Aorta (tissue), 5 donors: ENCODE results near the gene RAD51. TPM values are rescaled to one million over a fixed set of nuclear protein-coding genes. Genes with fewer than 3 reads are reported as not detected.

ENCODE experiments used
- ATAC-seq: fragments of 200-7000 bp; cut with Tn5 transposase; one replicate; pipeline ENCODE4 v1.9.1; 2022; ENCODE audit warnings: moderate library complexity; ENCODE audit not compliant: low FRiP score
- DNase-seq, 2 donors: peaks; one replicate each; pipeline ENCODE4 v3.0.0-alpha.2; 2020
- H3K27ac ChIP-seq, 2 donors: one replicate each; pipeline ENCODE4 v1.5.1; 2013; ENCODE audit warnings: low read length in 2 of 2, mild to moderate bottlenecking in 2 of 2, moderate library complexity in 2 of 2, control low read depth in 1 of 2, inconsistent platforms in 1 of 2, low read depth in 1 of 2
- H3K27me3 ChIP-seq, 2 donors: one replicate each; pipeline ENCODE4 v1.6.1; 2013; ENCODE audit warnings: control low read depth in 1 of 2, low read length in 1 of 2, mild to moderate bottlenecking in 1 of 2, moderate library complexity in 1 of 2; ENCODE audit not compliant: insufficient read depth in 2 of 2, control insufficient read depth in 1 of 2
- H3K36me3 ChIP-seq, 2 donors: one replicate each; pipeline ENCODE4 v1.6.1; 2013; ENCODE audit warnings: control low read depth in 1 of 2, low read length in 1 of 2, mild to moderate bottlenecking in 1 of 2; ENCODE audit not compliant: insufficient read depth in 2 of 2, control insufficient read depth in 1 of 2
- H3K4me1 ChIP-seq, 2 donors: one replicate each; pipeline ENCODE4 v1.6.1; 2013; ENCODE audit warnings: low read length in 2 of 2, control low read depth in 1 of 2, mild to moderate bottlenecking in 1 of 2, moderate library complexity in 1 of 2; ENCODE audit not compliant: insufficient read depth in 2 of 2, control insufficient read depth in 1 of 2
- H3K4me3 ChIP-seq, 2 donors: one replicate each; pipeline ENCODE4 v1.5.1; 2013; ENCODE audit warnings: low read length in 2 of 2, control low read depth in 1 of 2, mild to moderate bottlenecking in 1 of 2
- H3K9me3 ChIP-seq: one replicate; pipeline ENCODE4 v1.6.1; 2013; ENCODE audit warnings: mild to moderate bottlenecking, low read length; ENCODE audit not compliant: control insufficient read depth
- whole genome bisulfite sequencing, 2 donors: extraction: QIAGEN DNeasy Blood & Tissue Kit; methylation state at CpG; one replicate each; pipeline ENCODE4 v1.1.7; 2013; 5-methylcytosine and 5-hydroxymethylcytosine counted together
- intact Hi-C, 2 donors: fragments of 100-400 bp; cut with DNase I; formaldehyde crosslinking; loops; one replicate each; pipeline versions ENCODE4 v1.14.2 to v1.15.0; 2022
- polyA plus RNA-seq, 2 donors: library from polyadenylated mRNA; stranded (reverse); fragments of 200-250 nt; gene quantifications; one replicate each; pipeline ENCODE4 v1.2.3, GENCODE V29; 2013
- total RNA-seq, 2 donors: library from RNA; stranded (reverse); fragmentation: NEBNext Ultra II Directional; extraction: Animal tissue kit (Norgen Biotek cat#: 25700); gene quantifications; one replicate each; pipeline ENCODE4 v1.2.1, GENCODE V29; 2021
- donor health status: healthy with polysubstance abuse.
- donor health status: Bipolar disorder and iron deficiency.
- donor health status: DM: no; HTN: no; CAD: no.
- donor health status: DM: no; HTN: no; CAD: no.
- donor health status: DM: yes; HTN: yes; CAD: no.

RAD51 gene
- total and polyA plus RNA-seq, 4 donors: 0.33 to 0.87 (median 0.46) TPM

GRCh38 chr15:40684381-40684780 lies 10.6 kb upstream of the RAD51 start:
- H3K9me3 ChIP-seq: no peaks in the 10 kb centered on the region
- H3K4me3 ChIP-seq: no peak overlapping the region
- ATAC-seq (no peak), DNase-seq (no peak)
- no peak overlapping the region for H3K27ac ChIP-seq
- intact Hi-C loops: no loop called here
- H3K27me3 ChIP-seq: no peaks in the 10 kb centered on the region
- H3K36me3 ChIP-seq: no peaks in the 10 kb centered on the region
- H3K4me1 ChIP-seq: no peaks in the 10 kb centered on the region

- ATAC-seq (no peak), DNase-seq (no peak)
- no peaks in the 10 kb centered on the region for H3K9me3 ChIP-seq
- no peaks in the 10 kb centered on the region for H3K4me1 ChIP-seq
- intact Hi-C loops: no loop called here
- H3K4me3 ChIP-seq: no peak overlapping the region
- no peaks in the 10 kb centered on the region for H3K36me3 ChIP-seq
- H3K27me3 ChIP-seq: no peaks in the 10 kb centered on the region
- WGBS, 2 donors: 77 to 88% methylated on average over 2 of the region's 2 CpGs
- H3K27ac ChIP-seq: no peak overlapping the region
Measured at GRCh38 chr15:40685376-40685775, 9.6 kb upstream of the RAD51 start.

- no peak for ATAC-seq
Measured at GRCh38 chr15:40688932-40689799, 5.8 kb upstream of the RAD51 start.

GRCh38 chr15:40691737-40692136 lies 3.2 kb upstream of the RAD51 start:
- no peaks in the 10 kb centered on the region for H3K9me3 ChIP-seq
- no peaks in the 10 kb centered on the region for H3K36me3 ChIP-seq
- no peak overlapping the region for H3K27ac ChIP-seq
- no peak overlapping the region for H3K4me3 ChIP-seq
- WGBS, 2 donors: 92 to 95% methylated on average over 4 of the region's 4 CpGs
- DNase-seq (no peak), ATAC-seq (no peak)
- intact Hi-C loops: loop anchor here in 1 of 2 donors (5.0 kb wide), 1 partner anchor 99 kb away; the partner anchor contains the start of gene KNL1
- no peaks in the 10 kb centered on the region for H3K27me3 ChIP-seq
- H3K4me1 ChIP-seq: peaks cover 1 to 2% of the 10 kb centered on the region in 2 donors

More at GRCh38 chr15:40688932-40689799, 5.8 kb upstream of the RAD51 start:
- H3K36me3 ChIP-seq: no peaks in the 10 kb centered on the region
- no peaks in the 10 kb centered on the region for H3K27me3 ChIP-seq
- intact Hi-C loops: no loop called here
- peaks cover 1 to 2% of the 10 kb centered on the region in 2 donors for H3K4me1 ChIP-seq
- H3K27ac ChIP-seq: no peak overlapping the region
- H3K9me3 ChIP-seq: no peaks in the 10 kb centered on the region
- no peak for DNase-seq
- no peak overlapping the region for H3K4me3 ChIP-seq
- 84 to 85% methylated on average over 9 of the region's 9 CpGs for WGBS, 2 donors

- no peaks in the 10 kb centered on the region for H3K36me3 ChIP-seq
- no peaks in the 10 kb centered on the region for H3K27me3 ChIP-seq
- H3K9me3 ChIP-seq: no peaks in the 10 kb centered on the region
- peak overlapping the region in 1 of 2 donors; percentile 96 for H3K27ac ChIP-seq
- peak overlapping the region; percentile 70 to 77 for H3K4me3 ChIP-seq
- H3K4me1 ChIP-seq: peaks cover 1 to 2% of the 10 kb centered on the region in 2 donors
- ATAC-seq (peak; percentile 43), DNase-seq (no peak)
- WGBS, 2 donors: 27 to 31% methylated on average over 31 of the region's 31 CpGs
- intact Hi-C loops: loop anchor here in 1 of 2 donors (5.0 kb wide), 1 partner anchor 102 kb away; the partner anchor contains the start of gene KNL1
Measured at GRCh38 chr15:40693904-40694687, 878 bp upstream of the RAD51 start.

GRCh38 chr15:40695469-40695890 lies 506 bp downstream of the RAD51 start:
- 0% methylated on average over 24 of the region's 24 CpGs for WGBS, 2 donors
- DNase-seq: no peak
- Histone ChIP-seq H3K27me3 (no peaks in the 10 kb centered on the region), H3K36me3 (no peaks in the 10 kb centered on the region), H3K4me3 (peak overlapping the region; percentile 46 to 77), H3K4me1 (peaks cover 1 to 2% of the 10 kb centered on the region in 2 donors), H3K9me3 (no peaks in the 10 kb centered on the region), H3K27ac (peak overlapping the region in 1 of 2 donors; percentile 13)
- peak; percentile 9 for ATAC-seq
- intact Hi-C loops: no loop called here

- Histone ChIP-seq H3K27me3 (no peaks in the 10 kb centered on the region), H3K4me3 (no peak overlapping the region), H3K27ac (no peak overlapping the region), H3K36me3 (no peaks in the 10 kb centered on the region), H3K4me1 (peaks cover 1 to 2% of the 10 kb centered on the region in 2 donors), H3K9me3 (no peaks in the 10 kb centered on the region)
- no peak for ATAC-seq
- 83 to 87% methylated on average over 11 of the region's 11 CpGs for WGBS, 2 donors
- intact Hi-C loops: no loop called here
- no peak for DNase-seq
Measured at GRCh38 chr15:40696228-40696627, 1.3 kb downstream of the RAD51 start.

GRCh38 chr15:40697916-40698315 lies 2.9 kb downstream of the RAD51 start:
- ATAC-seq: no peak
- no peaks in the 10 kb centered on the region for H3K9me3 ChIP-seq
- H3K4me3 ChIP-seq: no peak overlapping the region
- no peak overlapping the region for H3K27ac ChIP-seq
- intact Hi-C loops: no loop called here
- H3K27me3 ChIP-seq: no peaks in the 10 kb centered on the region
- no peak for DNase-seq
- WGBS, 2 donors: 96 to 99% methylated on average over 7 of the region's 7 CpGs
- H3K36me3 ChIP-seq: no peaks in the 10 kb centered on the region
- H3K4me1 ChIP-seq: peaks cover 1 to 2% of the 10 kb centered on the region in 2 donors
